Sciatic nerve (tissue), 2 donors: Measurements from ENCODE around the gene PSMD8. TPM values are rescaled to one million over a fixed set of nuclear protein-coding genes. Genes with fewer than 3 reads are reported as not detected.
"Not testable (repeated sequence)": the region's sequence is repeated elsewhere in the genome, so short reads cannot be mapped to it uniquely, and the experiment has no call there.

ENCODE experiments used
- ATAC-seq: fragments of 200-7000 bp; cut with Tn5 transposase; one replicate; pipeline ENCODE4 v1.9.1; 2020; ENCODE audit warnings: mild to moderate bottlenecking, moderate library complexity
- DNase-seq: peaks from one replicate; pipeline ENCODE4 v3.0.0-alpha.2; 2020; ENCODE audit warnings: low spot score
- intact Hi-C: fragments of 100-400 bp; cut with DNase I; formaldehyde crosslinking; loops from one replicate; pipeline ENCODE4 v1.14.2; 2022
- total RNA-seq: library from RNA; stranded (reverse); fragmentation: NEBNext Ultra II Directional; extraction: Animal tissue kit (Norgen Biotek cat#: 25700); gene quantifications from one replicate; pipeline ENCODE4 v1.2.1, GENCODE V29; 2021
- donor health status: DM: no; HTN: no; CAD: no.
- donor health status: DM: no; HTN: no; CAD: no.

Gene PSMD8
- 78.2 TPM for total RNA-seq

DNA sequence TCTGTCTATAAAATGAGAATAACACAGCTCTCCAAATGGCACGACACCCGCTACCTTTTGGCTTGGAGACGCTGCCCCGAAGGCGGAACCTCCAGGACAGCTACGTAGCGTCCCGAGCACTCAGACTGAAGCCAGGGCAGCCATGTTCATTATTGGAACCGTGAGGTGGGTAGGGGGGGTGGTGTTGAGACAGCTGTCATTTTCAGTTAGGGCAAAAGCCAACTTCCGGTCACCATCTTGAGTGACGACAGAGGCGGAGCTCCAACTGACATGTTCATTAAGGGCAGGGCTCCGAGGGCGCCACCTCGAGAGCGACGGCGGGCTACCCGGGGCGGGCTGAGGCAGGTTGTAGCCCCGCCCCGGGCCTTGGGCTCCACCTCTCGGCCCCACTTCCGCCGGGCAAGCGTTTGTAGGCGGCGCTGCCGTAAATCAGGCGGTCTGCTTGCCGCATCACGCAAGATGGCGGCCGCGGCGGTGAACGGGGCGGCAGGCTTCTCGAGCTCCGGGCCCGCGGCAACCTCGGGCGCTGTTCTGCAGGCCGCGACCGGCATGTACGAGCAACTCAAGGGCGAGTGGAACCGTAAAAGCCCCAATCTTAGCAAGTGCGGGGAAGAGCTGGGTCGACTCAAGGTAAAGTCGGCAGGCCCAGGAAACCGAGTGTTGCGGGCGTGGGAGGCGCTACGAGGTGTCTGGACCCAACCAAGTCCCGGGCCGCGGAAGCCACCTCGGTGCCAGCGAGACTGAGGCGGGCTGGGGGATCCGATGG lies at the start of gene PSMD8:
TSS of gene PSMD8 (plus strand) at position 240 of the 766 bp plus-strand sequence. CDS start at position 271, 31 bp downstream.
- DNase-seq (peak; percentile 99), ATAC-seq (peak; percentile 99)
- intact Hi-C loops, result no loop called here

DNA sequence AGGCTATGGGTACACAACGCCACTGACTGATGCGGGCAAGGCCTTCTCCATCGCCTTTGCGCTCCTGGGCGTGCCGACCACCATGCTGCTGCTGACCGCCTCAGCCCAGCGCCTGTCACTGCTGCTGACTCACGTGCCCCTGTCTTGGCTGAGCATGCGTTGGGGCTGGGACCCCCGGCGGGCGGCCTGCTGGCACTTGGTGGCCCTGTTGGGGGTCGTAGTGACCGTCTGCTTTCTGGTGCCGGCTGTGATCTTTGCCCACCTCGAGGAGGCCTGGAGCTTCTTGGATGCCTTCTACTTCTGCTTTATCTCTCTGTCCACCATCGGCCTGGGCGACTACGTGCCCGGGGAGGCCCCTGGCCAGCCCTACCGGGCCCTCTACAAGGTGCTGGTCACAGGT lies 47.8 kb upstream of the PSMD8 start:
- intact Hi-C loops, result no loop called here
- no peak for ATAC-seq
- DNase-seq, result no peak

DNA sequence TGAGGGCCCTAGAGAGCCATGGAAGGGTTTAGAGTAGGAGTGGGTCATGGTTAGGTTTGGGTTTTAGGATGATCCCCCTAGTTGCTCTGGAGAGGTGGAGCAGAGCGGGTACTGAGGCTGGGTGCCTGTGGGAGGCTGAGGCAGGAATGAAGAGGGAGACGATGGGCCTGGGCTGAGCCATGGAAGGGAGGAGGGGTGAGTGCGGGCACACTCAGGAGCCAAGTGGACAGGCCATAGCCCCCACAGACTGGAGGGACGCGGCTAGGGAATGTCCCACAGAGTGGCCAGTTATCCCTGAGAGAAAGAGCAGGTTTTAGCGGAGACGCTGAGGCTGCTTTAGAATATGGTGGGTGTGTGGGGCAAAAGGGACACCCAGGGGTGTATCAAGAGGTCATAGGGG lies 44.7 kb upstream of the PSMD8 start:
- no peak for ATAC-seq
- DNase-seq, result no peak
- intact Hi-C loops, result loop anchor here (5.0 kb wide), 1 partner anchor 427 kb away; no protein-coding TSS in a partner anchor

DNA sequence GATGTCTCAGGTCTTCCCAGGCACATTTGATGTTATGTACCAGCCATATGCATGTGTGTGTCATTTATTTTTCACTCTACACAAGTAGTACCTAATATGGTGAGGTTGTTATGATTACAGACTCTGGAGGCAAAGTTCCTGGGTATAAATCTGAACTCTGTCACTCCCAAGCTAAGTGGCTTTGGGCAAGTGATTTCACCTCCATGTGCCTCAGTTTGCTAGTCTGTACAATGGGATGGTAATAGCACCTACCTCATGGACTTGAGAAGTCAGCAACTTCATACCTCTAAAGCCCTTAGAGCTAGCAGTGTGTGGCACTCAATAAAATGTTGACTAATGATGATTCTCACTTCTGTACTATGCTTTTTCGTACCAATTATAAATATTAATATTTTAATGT lies 42.6 kb upstream of the PSMD8 start:
- ATAC-seq (no peak), DNase-seq (no peak)
- intact Hi-C loops, result loop anchor here (5.0 kb wide), 1 partner anchor 429 kb away; no protein-coding TSS in a partner anchor

DNA sequence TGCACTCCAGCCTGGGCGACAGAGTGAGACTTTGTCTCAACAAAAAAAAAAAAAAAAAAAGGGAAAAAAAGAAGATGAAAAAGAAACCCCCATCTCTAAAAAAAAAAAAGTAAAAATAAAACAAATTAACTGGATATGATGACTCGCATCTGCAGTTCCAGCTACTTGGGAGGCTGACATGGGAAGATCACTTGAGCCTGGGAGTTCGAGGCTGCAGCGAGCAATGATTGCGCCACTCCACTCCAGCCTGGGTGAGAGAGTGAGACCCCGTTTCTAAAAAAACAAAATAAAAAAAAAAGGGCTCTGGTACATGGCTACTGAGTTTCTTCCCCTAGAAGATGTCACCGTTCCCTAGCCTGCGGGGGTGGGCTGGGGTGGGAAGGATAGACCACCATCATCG lies 41.1 kb upstream of the PSMD8 start:
- no peak for ATAC-seq
- intact Hi-C loops, result loop anchor here (5.0 kb wide), 1 partner anchor 431 kb away; no protein-coding TSS in a partner anchor
- no peak for DNase-seq

DNA sequence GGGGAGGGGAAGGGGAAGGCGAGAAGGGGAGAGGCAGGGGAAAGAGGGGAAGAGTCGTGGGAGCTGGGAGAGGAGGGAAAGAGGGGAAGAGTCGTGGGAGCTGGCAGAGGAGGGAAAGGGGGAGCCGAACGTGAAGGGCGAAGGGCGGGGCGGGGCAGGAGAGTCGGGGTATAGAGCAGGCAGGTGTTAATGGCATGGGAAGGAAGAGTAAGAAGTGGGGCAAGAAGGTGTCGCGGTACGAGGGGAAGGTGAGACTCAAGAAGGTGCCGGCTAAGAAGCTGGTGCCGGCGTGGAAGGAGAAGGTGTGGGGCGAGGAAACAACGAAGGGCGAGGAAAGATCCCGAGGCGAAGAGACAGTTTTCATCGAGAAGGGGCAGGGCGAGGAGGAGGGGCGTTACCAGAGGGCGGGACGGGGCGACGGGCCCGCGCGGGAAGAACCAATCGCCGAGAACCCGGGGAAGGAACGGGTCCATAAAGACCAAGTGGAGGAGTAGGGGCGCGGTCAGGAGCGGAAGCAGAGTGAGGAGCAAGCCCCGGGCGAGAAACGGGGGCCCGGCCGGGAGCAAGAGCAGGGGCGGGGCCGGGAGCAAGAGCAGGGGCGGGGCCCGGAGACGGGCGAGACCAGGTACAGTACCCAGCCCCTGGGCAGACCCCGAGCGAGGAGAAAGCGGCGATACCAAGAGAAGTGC lies 38.3 kb upstream of the PSMD8 start:
- intact Hi-C loops, result loop anchor here (2.0 kb wide), 1 partner anchor 91 kb away; no protein-coding TSS in a partner anchor
- DNase-seq, result peak; percentile 97
- ATAC-seq, result peak; percentile 95

DNA sequence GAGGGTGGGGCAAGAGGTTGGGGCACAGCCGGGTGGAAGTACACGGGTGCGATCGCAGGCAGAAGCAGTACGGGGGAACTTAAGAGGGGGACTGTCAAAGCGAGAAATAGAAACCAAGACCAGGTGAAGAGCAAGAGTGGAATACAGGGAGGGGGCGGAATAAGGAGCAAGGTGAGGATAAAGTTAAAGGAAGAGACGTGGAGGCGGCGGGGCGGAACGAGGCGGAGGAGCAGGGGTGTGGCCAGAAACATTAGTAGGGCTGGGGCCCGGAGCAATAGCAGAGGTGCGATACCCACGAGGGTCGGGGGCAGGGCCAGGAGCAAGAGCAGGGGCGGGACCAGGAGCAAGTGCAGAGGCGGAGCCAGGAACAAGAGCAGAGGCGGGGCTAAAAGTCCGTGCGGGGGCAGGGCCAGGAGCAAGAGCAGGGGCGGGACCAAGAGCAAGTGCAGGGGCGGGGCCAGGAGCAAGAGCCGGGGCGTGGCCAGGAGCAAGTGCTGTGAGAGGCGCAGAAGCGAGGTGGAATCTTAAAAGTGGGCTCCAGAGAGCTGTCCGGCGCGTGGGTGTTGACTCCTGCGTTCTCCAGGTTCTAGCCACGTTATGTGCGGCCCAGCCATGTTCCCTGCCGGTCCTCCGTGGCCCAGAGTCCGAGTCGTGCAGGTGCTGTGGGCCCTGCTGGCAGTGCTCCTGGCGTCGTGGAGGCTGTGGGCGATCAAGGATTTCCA lies 37.6 kb upstream of the PSMD8 start:
- peak; percentile 87 for ATAC-seq
- intact Hi-C loops, result no loop called here
- DNase-seq, result peak; percentile 98

DNA sequence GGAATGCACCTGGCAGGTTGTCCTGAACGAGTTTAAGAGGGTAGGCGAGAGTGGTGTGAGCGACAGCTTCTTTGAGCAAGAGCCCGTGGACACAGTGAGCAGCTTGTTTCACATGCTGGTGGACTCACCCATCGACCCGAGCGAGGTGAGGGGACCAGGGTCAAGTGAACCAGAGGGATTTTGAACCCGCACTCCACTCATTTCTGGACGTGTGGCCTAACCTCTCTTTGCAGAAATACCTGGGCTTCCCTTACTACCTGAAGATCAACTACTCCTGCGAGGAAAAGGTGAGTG lies 37.1 kb upstream of the PSMD8 start:
- intact Hi-C loops, result no loop called here
- ATAC-seq (no peak), DNase-seq (no peak)

DNA sequence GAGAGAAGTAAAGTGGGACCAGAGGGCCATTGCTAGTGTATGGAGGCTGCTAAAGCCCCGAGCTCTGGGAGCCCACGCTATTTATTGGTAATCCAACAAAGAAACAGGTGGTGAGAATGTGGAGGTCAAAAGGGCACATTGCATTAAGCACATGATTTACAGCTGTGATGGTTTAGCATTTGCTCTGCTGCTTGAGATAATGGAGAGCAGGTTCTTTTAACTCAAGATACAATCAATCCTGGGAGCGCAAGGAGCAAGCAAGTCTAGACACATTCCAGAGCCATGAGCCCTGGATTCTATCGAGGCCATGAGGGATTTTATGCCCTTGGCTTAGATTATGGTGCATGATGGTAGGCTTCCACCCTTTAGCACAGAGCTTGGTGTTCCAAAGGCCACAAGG lies 35.4 kb upstream of the PSMD8 start:
- DNase-seq, ATAC-seq, intact Hi-C loops: not testable (repeated sequence)

DNA sequence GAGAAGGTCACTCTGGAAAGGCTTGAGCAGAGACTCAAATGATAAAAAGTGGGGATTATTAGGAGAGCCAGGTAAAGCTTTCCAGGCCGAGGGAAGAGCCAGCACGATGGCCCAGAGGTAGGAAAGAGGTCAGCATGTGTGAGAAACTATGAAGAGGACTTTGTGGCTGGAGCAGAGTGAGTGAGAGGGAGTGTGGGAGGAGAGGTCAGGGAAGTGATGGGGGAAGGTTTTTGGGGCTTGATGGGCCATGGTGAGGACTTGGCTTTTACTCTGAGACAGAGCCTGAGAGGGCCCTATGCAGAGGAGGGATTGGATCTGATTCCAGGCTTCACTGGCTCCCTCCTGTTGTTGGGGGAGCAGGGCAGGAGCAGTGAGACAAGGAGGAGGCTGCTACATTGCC lies 33.4 kb upstream of the PSMD8 start:
- DNase-seq (no peak), ATAC-seq (no peak)
- intact Hi-C loops, result no loop called here

DNA sequence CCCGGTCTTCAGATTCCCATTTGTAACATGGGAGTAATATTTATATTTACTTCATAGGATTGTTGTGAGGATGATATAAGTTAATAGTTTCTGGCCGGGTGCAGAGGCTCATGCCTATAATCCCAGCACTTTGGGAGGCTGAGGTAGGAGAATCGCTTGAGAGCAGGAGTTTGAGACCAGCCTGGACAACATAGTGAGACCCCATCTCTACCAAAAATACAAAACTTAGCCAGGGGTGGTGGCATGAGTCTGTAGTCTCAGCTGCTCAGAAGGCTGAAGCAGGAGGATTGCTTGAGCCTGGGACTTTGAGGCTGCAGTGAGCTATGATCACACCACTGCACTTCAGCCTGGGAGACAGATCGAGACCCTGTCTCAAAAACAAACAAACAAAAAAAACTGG lies 27.5 kb upstream of the PSMD8 start:
- intact Hi-C loops, result no loop called here
- ATAC-seq (no peak), DNase-seq (no peak)

DNA sequence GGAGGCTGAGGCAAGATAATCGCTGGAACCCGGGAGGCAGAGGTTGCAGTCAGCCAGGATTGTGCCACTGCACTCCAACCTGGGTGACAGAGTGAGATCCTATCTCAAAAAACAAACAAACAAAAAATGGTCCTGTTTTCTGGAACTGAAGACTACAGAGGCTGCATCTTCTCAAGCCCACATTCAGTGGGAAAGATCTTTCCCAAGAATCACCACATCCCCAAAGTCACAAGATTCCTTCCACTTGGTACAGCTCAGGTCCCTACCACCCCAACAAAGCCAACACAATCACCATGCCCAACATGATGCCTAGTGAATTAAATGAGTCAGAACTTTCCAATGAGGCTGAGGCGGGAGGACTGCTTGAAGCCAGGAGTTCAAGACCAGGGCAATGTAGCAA lies 23.5 kb upstream of the PSMD8 start:
- DNase-seq (no peak), ATAC-seq (no peak)
- intact Hi-C loops, result no loop called here

DNA sequence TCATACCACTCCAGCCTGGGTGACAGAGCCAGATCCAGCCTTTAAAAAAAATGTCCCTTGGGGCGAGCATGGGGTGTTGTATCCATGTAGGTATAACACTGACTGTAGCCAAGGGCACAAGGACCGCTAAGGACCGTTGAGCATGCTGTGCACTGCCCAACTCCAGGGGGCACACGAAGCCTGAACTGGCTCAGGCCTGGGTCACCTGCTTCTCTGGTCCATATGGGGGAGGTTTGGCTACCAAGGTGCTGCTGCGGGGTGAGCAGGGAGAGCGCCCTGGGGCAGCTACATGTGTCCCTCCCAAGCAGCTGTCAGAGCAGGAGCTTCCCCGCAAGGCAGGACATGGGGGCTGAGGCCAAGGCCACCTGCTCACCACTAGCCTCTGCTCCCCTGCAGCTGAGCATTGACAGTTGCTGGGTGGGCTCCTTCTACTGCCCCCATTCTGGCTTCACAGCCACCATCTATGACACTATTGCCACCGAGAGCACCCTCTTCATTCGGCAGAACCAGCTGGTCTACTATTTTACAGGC lies 22.4 kb upstream of the PSMD8 start:
- intact Hi-C loops, result no loop called here
- no peak for DNase-seq
- ATAC-seq, result peak; percentile 10

DNA sequence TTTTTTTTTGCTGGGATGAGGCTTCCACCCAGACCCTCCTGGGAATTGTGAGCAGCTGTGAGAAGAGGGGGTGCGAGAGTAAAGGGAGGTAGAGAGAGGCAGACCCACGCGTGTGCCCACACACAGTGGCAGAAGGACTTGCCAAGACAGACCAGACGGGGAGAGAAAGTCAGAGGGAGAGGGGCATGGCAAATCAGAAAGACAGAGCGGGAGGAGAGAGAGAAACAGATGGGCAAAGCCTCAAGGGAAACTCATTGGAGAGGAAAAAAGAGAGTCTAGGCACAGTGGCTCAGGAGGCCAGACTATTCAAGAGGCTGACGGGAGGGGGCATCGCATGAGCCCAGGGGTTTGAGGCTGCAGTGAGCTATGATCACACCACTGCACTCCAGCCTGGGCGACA lies 21.8 kb upstream of the PSMD8 start:
- intact Hi-C loops, result no loop called here
- ATAC-seq, result no peak
- DNase-seq, result no peak

DNA sequence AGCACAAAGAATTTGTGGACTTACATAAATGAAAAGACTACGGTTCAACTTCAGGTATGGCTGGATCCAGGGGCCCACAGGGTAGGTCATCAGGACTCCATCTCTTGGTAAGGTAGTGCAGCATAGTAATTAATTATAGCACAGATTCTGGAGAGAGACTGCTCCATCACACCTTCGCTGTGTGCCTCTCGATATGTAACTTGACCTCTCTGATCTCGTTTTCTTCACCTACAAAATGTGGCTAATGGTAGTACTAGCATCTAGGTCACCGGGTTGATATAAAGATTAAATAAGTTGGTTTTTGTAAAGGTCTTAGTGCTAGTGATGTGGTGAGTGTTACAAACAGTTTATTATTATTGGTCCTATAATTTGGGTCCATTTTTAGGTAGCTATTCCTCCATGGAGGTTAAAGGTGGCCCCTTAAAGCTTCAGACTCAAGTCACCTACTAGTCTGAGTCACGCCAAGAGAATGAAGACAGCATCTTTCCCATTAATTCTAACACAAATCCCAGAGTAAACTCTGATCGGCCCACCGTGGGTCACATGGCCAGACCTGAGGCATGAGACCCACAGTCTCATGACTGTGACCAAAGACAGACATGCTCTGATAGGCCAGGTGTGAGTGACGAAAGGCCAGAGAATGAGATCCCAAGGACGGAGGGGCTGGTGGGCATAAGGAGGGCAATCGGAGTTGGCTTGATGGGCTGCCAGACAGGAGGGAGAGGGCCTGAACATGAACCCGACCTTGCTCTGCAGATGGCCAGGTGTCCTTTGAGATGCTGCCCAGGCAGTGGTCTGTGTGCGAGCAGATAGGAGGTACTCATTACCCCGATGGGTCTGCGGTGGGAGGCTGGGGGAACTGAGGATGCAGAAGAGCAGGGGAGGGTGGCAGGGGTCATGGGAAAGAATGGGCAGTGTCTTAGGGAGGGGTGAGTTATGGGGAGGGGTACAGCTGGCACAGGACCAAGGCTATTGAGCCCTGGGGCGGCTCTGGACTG lies 18.3 kb upstream of the PSMD8 start:
- intact Hi-C loops, result no loop called here
- DNase-seq (no peak), ATAC-seq (no peak)

DNA sequence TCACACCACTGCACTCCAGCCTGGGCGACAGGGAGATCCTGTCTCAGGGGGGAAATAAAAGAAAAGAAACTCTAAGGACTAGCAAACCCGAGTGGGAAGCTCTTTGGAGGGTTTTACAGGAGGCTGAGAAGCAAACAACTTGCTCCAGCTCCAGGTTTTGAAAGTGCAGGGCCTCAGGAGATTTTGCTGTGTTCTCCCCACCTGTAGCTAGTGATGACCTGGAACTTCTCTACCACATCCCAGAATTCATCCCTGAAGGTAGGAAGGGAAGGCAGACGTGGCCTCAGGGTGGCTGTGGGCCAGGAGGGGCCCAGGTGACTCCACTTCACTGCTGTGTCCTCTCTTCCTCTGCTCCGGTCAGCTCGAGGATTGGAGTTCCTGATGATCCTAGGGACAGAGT lies 16.3 kb upstream of the PSMD8 start:
- no peak for DNase-seq
- no peak for ATAC-seq

DNA sequence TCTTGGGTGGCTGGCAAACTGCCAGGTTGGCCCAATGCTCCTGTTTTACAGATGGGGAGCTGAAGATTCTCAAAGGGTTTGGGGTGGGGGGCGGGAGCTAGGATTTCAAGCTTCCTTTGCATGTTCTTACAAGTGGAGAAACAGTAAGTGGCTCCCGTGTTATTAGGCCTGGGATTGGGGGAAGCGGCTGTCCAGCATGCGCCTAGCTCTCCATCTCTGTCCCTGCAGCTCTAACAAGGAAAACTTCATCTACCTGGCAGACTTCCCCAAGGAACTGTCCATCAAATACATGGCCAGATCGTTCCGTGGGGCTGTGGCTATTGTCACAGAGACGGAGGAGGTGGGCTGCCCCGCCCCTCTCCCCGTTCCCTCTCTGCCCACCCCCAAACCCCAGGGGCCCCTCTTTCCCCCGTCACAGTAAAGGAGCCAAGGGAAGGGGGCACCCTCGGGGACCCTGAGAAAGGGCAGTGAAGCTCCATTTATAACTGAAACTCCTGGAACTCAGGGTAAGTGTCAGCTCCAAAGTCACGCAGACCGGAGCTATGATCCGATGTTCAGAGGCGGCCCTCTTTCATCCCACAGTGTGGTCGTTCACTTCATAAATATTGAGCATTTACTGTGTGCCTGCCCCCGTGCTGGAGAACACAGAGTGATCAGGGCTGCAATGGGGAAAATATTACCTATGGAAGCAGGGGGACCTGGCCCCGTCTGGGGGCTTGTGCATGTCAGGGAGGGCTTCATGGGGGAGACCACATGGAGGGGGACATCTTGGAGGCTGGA lies 14.9 kb upstream of the PSMD8 start:
- ATAC-seq, result no peak

More for the DNA sequence above, 16.3 kb upstream of the PSMD8 start:
- intact Hi-C loops, result no loop called here

DNA sequence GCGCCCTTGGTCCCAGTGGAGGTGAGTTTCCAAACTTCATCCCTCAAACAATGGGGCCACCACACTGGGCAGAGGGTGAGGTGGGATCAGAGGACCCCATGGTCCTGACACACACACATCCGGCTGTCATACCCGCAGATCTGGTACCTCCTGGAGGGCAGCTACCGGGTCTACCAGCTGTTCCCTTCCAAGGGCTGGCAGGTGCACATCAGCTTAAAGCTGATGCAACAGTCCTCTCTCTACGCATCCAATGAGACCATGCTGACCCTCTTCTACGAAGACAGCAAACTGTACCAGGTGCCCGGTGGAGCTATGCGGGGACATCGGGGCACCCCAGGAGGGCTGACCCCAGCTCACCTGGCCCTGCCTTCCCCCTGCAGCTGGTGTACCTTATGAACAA lies 14.0 kb upstream of the PSMD8 start:
- intact Hi-C loops, result loop anchor here (10.0 kb wide), 1 partner anchor 916 kb away; no protein-coding TSS in a partner anchor
- no peak for DNase-seq

More for the DNA sequence above, 14.9 kb upstream of the PSMD8 start:
- intact Hi-C loops, result loop anchor here (10.0 kb wide), 1 partner anchor 915 kb away; no protein-coding TSS in a partner anchor
- DNase-seq, result no peak

More for the DNA sequence above, 14.0 kb upstream of the PSMD8 start:
- no peak for ATAC-seq
